GM12874 (cell line): ENCODE measurements around the gene DNAJC30.

Experiments used
- TF ChIP-seq, protein P1 (sequence below): IDR thresholded peaks from 2 replicates; pipeline ENCODE4 v1.5.1; 2011; ENCODE audit warnings: low read depth, mild to moderate bottlenecking, control low read depth, low read length, moderate library complexity; ENCODE audit not compliant: insufficient read depth

Gene DNAJC30

GRCh38 chr7:73722785-73723184 lies 39.5 kb upstream of the DNAJC30 start:
- TF ChIP-seq, protein P1, sequence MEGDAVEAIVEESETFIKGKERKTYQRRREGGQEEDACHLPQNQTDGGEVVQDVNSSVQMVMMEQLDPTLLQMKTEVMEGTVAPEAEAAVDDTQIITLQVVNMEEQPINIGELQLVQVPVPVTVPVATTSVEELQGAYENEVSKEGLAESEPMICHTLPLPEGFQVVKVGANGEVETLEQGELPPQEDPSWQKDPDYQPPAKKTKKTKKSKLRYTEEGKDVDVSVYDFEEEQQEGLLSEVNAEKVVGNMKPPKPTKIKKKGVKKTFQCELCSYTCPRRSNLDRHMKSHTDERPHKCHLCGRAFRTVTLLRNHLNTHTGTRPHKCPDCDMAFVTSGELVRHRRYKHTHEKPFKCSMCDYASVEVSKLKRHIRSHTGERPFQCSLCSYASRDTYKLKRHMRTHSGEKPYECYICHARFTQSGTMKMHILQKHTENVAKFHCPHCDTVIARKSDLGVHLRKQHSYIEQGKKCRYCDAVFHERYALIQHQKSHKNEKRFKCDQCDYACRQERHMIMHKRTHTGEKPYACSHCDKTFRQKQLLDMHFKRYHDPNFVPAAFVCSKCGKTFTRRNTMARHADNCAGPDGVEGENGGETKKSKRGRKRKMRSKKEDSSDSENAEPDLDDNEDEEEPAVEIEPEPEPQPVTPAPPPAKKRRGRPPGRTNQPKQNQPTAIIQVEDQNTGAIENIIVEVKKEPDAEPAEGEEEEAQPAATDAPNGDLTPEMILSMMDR = no peak

DNA sequence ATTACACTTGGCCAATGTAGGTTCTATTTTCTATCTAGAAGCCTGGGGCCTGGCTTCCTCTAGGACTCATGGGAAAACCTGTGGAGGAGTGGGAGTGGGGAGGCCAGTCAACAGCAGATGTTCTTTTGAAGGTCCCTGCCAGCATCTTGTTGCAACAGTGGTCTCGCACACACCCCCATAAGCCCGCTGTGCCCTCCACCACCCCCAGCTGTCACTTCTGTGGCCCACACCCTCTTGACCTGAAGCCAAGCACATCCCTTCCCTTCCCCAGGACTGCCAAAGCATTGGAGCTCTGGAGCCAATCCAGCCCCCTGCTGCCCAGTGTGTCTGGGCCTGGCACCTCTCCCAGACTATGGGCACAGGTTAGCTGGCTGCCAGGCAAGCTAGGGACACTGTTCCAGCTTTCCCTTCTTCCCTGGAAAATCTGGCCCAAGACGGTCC lies 38.1 kb upstream of the DNAJC30 start:
- TF ChIP-seq, protein P1 = no peak

DNA sequence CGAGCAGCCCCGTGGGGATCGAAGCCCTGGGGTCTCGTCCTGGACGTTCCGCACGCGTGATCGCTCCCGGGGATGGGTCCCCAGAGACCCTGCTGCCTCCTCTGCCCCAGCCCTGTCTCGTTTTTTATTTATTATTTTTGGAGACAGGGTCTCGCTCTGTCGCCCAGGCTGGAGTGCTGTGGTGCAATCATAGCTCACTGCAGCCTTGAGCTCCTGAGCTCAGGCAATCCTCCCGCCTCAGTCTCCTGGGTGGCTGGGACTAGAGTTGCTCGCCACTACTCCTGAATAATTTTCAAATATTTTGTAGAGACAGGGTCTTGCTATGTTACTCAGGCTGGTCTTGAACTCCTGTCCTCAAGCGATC lies 36.5 kb upstream of the DNAJC30 start:
- TF ChIP-seq, protein P1 = no peak

DNA sequence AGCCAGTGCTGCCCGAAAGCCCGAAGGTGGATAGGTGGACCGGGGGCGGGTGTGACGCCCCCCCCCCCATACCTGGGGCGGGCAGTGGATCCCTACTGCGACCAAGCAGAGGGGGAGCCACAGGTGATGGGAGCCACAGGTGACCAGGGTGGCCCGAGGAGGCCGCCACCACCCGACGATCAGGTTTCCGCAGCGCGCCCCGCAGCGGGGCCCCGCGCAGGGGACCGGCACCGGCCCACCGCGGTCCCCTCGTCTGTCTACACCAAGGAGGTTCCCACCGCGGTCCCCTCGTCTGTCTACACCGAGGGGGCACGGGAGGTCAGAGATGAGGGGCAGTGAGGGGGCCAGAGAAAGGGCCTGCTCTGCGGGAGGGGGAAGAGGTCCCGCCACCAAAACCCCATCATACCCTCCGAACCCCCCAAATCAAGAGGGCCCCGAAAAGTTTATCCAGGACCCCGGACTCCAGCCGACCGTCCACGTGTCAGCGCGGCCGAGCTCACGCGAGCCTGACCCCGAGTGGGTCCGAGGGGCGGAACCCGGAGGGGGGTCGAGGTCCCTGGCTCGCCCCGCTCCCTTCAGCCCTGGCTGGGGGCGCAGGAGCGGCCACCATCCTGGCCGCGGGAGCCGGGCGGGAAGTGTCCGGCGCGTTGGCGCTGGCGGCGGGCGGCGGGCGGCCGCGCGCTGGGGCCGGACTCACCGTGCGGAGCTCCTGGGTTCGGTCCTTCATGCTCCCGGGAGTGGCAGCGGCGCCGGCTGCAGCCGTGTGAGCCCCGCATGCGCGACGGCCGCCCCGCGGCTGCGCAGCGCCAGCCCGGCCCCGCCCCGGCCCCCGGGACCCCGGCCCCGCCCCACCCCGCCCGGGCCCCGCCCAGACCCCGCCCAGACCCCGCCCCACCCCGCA lies 35.9 kb upstream of the DNAJC30 start, which contains the start of gene STX1A:
TSS of gene STX1A (minus strand) at position 765 of the 901 bp plus-strand sequence. CDS start at position 727, 38 bp downstream.
- TF ChIP-seq, protein P1 = no peak

DNA sequence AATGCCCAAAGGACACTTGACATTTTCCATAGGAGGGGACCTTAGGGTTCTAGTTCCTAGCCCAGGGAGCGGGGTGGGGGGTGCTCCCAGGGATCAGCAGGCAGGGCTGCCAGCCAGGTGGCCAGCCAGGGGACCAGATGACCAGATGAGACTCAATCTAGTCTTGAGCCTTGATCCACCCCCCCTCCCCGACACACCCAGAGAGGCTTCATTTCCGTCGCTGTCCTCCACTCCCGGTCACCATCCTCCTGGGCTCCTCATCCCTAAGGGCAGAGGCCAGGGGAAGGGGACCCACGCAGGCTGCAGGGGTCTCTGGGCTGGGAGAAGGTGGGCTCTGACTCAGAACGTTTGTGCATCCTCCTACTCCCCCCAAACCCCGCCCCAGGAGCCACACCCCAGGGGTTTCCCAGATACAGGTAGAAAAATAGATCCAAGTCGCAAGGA lies 35.2 kb upstream of the DNAJC30 start:
- TF ChIP-seq, protein P1 = no peak

DNA sequence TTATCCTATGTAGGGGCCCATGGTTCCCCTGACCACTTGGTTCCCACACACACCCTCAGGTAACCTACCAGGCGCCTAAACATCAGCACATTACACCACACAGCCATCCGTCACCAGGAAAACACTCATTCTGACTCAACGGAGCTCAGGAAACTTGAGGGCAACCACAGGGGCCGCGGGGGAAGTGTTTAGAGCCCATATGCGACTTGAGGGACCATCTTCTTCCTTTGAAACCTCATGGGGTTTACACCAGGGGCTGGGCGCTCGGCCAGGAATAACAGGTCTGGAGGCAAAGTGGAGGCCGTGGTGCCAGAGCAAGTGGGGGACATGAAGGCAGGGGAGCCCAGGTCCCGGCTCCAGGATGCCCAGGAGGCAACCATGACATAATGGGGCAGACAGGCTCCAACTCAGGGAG lies 34.7 kb upstream of the DNAJC30 start:
- TF ChIP-seq, protein P1 = no peak

- TF ChIP-seq, protein P1 = no peak
These were observed 34.0 kb upstream of the DNAJC30 start for GRCh38 chr7:73717025-73717807.
